ENCODE results near the gene RBBP4.
A peak's percentile ranks its signal among the peaks of the same experiment; 100 is the strongest.
"Not testable (repeated sequence)": the region's sequence is repeated elsewhere in the genome, so short reads cannot be mapped to it uniquely, and the experiment has no call there.

RBBP4 gene

GRCh38 chr1:32650752-32651460, at the start of gene RBBP4:
RBBP4 (plus strand) TSS chr1:32651208; CDS start chr1:32651307, 99 bp downstream.
- peak; percentile 96 to 98 for DNase-seq (ENCODE audit: low read depth in 2 of 2)

- DNase-seq (ENCODE audit: low read depth in 2 of 2), result no peak
Measured at GRCh38 chr1:32605711-32606424, 45.1 kb upstream of the RBBP4 start.

GRCh38 chr1:32606565-32607371, 44.2 kb upstream of the RBBP4 start:
- no peak for DNase-seq (ENCODE audit: low read depth in 2 of 2)

- DNase-seq (ENCODE audit: low read depth in 2 of 2), result no peak
Measured at GRCh38 chr1:32609180-32609579, 41.8 kb upstream of the RBBP4 start.

GRCh38 chr1:32611859-32612188, 39.2 kb upstream of the RBBP4 start:
- DNase-seq (ENCODE audit: low read depth in 2 of 2), result no peak

GRCh38 chr1:32612189-32612881, 38.7 kb upstream of the RBBP4 start:
- no peak for DNase-seq (ENCODE audit: low read depth in 2 of 2)

- DNase-seq (ENCODE audit: low read depth in 2 of 2), result no peak
Measured at GRCh38 chr1:32613472-32613871, 37.5 kb upstream of the RBBP4 start.

- DNase-seq (ENCODE audit: low read depth in 2 of 2), result no peak
Measured at GRCh38 chr1:32618673-32619221, 32.3 kb upstream of the RBBP4 start.

- DNase-seq (ENCODE audit: low read depth in 2 of 2), result no peak
Measured at GRCh38 chr1:32619701-32620485, 31.1 kb upstream of the RBBP4 start.

GRCh38 chr1:32622205-32622604, 28.8 kb upstream of the RBBP4 start:
- DNase-seq (ENCODE audit: low read depth in 2 of 2), result no peak

- DNase-seq (ENCODE audit: low read depth in 2 of 2), result no peak
Measured at GRCh38 chr1:32622806-32623681, 28.0 kb upstream of the RBBP4 start.

- no peak for DNase-seq (ENCODE audit: low read depth in 2 of 2)
Measured at GRCh38 chr1:32623775-32624174, 27.2 kb upstream of the RBBP4 start.

- DNase-seq (ENCODE audit: low read depth in 2 of 2), result no peak
Measured at GRCh38 chr1:32626176-32626575, 24.8 kb upstream of the RBBP4 start.

GRCh38 chr1:32627596-32628162, 23.3 kb upstream of the RBBP4 start:
- no peak for DNase-seq (ENCODE audit: low read depth in 2 of 2)

- not testable (repeated sequence) for DNase-seq (ENCODE audit: low read depth in 2 of 2)
Measured at GRCh38 chr1:32630173-32630572, 20.8 kb upstream of the RBBP4 start.

- DNase-seq (ENCODE audit: low read depth in 2 of 2), result no peak
Measured at GRCh38 chr1:32632829-32633228, 18.2 kb upstream of the RBBP4 start.

GRCh38 chr1:32635508-32636277, 15.3 kb upstream of the RBBP4 start:
- DNase-seq (ENCODE audit: low read depth in 2 of 2), result no peak

- no peak for DNase-seq (ENCODE audit: low read depth in 2 of 2)
Measured at GRCh38 chr1:32636914-32637645, 13.9 kb upstream of the RBBP4 start.

Data from stimulated activated CD4-positive, alpha-beta T cell treated with anti-CD3 and anti-CD28 coated beads, Interleukin-1b, Interleukin-23, amount 100 ng/mL, for 1 hour (primary cell).